Neural crest cell (in vitro differentiated cells): Measurements from ENCODE around the gene CDRT4. TPM values are rescaled to one million over a fixed set of nuclear protein-coding genes. Genes with fewer than 3 reads are reported as not detected.

Experiments
- DNase-seq: peaks from one replicate; pipeline ENCODE4 v3.0.0; 2021; ENCODE audit warnings: low read depth, mixed read lengths, low spot score
- H3K27ac Mint-ChIP-seq: one replicate; pipeline ENCODE4 v1.8.0; 2021; ENCODE audit warnings: mild to moderate bottlenecking, mixed read lengths; ENCODE audit not compliant: unreplicated experiment
- H3K27me3 Mint-ChIP-seq: 2 replicates; pipeline ENCODE4 v1.8.0; 2021; ENCODE audit warnings: low read depth, mild to moderate bottlenecking, mixed read lengths
- H3K36me3 Mint-ChIP-seq: 2 replicates; pipeline ENCODE4 v1.8.0; 2021; ENCODE audit warnings: low read depth, mild to moderate bottlenecking, mixed read lengths
- H3K4me1 Mint-ChIP-seq: 2 replicates; pipeline ENCODE4 v1.8.0; 2021; ENCODE audit warnings: mixed read lengths
- H3K4me3 Mint-ChIP-seq: one replicate; pipeline ENCODE4 v1.8.0; 2021; ENCODE audit warnings: mild to moderate bottlenecking, mixed read lengths
- H3K9me3 Mint-ChIP-seq: 2 replicates; pipeline ENCODE4 v1.8.0; 2021; ENCODE audit warnings: mixed read lengths
- total RNA-seq: library from RNA; stranded (reverse); gene quantifications from 2 replicates; pipeline ENCODE4 v1.2.1, GENCODE V29; 2021
- TF ChIP-seq, protein P1 (sequence below): fragments of 200-600 bp; sonication (generic); conservative IDR thresholded peaks from 2 replicates; pipeline ENCODE4 v1.5.0; 2021; ENCODE audit warnings: antibody characterized with exemption, mild to moderate bottlenecking

CDRT4 gene
- total RNA-seq, 1 donor from 2014 or later: 2.8 TPM

GRCh38 chr17:15399443-15399842 is 68.0 kb downstream of the CDRT4 start:
- Mint-ChIP-seq H3K9me3 (peaks cover 3% of the 10 kb centered on the region), H3K4me1 (peaks cover 12% of the 10 kb centered on the region), H3K4me3 (no peak overlapping the region), H3K36me3 (no peaks in the 10 kb centered on the region), H3K27ac (no peak overlapping the region), H3K27me3 (no peaks in the 10 kb centered on the region)
- TF ChIP-seq, protein P1, sequence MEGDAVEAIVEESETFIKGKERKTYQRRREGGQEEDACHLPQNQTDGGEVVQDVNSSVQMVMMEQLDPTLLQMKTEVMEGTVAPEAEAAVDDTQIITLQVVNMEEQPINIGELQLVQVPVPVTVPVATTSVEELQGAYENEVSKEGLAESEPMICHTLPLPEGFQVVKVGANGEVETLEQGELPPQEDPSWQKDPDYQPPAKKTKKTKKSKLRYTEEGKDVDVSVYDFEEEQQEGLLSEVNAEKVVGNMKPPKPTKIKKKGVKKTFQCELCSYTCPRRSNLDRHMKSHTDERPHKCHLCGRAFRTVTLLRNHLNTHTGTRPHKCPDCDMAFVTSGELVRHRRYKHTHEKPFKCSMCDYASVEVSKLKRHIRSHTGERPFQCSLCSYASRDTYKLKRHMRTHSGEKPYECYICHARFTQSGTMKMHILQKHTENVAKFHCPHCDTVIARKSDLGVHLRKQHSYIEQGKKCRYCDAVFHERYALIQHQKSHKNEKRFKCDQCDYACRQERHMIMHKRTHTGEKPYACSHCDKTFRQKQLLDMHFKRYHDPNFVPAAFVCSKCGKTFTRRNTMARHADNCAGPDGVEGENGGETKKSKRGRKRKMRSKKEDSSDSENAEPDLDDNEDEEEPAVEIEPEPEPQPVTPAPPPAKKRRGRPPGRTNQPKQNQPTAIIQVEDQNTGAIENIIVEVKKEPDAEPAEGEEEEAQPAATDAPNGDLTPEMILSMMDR: no peak
- DNase-seq: no peak

- H3K4me3 Mint-ChIP-seq: no peak overlapping the region
- H3K9me3 Mint-ChIP-seq: peaks cover 3% of the 10 kb centered on the region
Measured at GRCh38 chr17:15398736-15399331, 68.6 kb downstream of the CDRT4 start.

GRCh38 chr17:15398291-15398690 is 69.1 kb downstream of the CDRT4 start:
- TF ChIP-seq, protein P1: no peak
- Mint-ChIP-seq H3K27me3 (no peaks in the 10 kb centered on the region), H3K4me3 (no peak overlapping the region), H3K9me3 (peaks cover 3% of the 10 kb centered on the region), H3K27ac (peak overlapping the region; percentile 37), H3K36me3 (no peaks in the 10 kb centered on the region), H3K4me1 (peaks cover 12% of the 10 kb centered on the region)
- no peak for DNase-seq

More at GRCh38 chr17:15398736-15399331, 68.6 kb downstream of the CDRT4 start:
- H3K27ac Mint-ChIP-seq: peak overlapping the region; percentile 81
- no peaks in the 10 kb centered on the region for H3K27me3 Mint-ChIP-seq
- TF ChIP-seq, protein P1: no peak
- H3K36me3 Mint-ChIP-seq: no peaks in the 10 kb centered on the region
- peaks cover 12% of the 10 kb centered on the region for H3K4me1 Mint-ChIP-seq
- no peak for DNase-seq

DNA sequence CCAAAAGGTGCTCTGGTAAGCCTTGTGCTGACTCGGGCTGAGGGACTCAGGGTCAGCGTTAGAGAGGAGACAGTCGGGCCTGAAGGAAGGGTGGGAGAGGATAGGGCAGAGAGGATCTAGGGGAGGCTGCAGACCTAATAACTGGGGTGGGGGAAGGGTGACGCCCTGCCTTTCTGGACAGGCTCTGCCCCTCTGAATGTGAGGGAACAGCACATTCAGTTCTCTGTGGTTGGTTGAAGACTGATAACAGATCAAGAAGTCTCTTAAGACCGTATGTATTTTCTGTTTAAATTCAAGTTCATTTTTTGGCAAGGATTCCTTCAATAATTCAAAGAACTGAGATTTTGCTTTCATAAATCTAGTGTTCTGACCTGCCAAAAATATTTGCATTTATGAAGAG is 69.8 kb downstream of the CDRT4 start:
- Mint-ChIP-seq H3K27me3 (no peaks in the 10 kb centered on the region), H3K9me3 (peaks cover 3% of the 10 kb centered on the region), H3K4me1 (peaks cover 12% of the 10 kb centered on the region), H3K27ac (no peak overlapping the region), H3K4me3 (no peak overlapping the region), H3K36me3 (no peaks in the 10 kb centered on the region)
- DNase-seq: no peak
- TF ChIP-seq, protein P1: no peak

GRCh38 chr17:15395091-15395490 is 72.3 kb downstream of the CDRT4 start:
- no peak overlapping the region for H3K4me3 Mint-ChIP-seq
- TF ChIP-seq, protein P1: no peak
- no peaks in the 10 kb centered on the region for H3K27me3 Mint-ChIP-seq
- peaks cover 13% of the 10 kb centered on the region for H3K4me1 Mint-ChIP-seq
- no peaks in the 10 kb centered on the region for H3K36me3 Mint-ChIP-seq
- H3K9me3 Mint-ChIP-seq: peaks cover 3% of the 10 kb centered on the region
- no peak overlapping the region for H3K27ac Mint-ChIP-seq
- DNase-seq: no peak
